Gastroesophageal sphincter (tissue), 4 donors: ENCODE measurements around the gene REC114. TPM values are rescaled to one million over a fixed set of nuclear protein-coding genes. Genes with fewer than 3 reads are reported as not detected.

Experiments
- ATAC-seq: fragments of 150-250 bp; one replicate; pipeline ENCODE4 v1.9.1; 2016; ENCODE audit warnings: mild to moderate bottlenecking, moderate library complexity
- H3K27ac ChIP-seq, 4 donors: fragments of 200-600 bp; sonication (generic) in 3 of 4; 1 replicate in 3 of 4; 2 replicates in 1 of 4; pipeline ENCODE4 v1.5.1; 2016 to 2019
- H3K27me3 ChIP-seq: fragments of 200-600 bp; sonication (generic); one replicate; pipeline ENCODE4 v1.5.1; 2019
- H3K36me3 ChIP-seq, 2 donors: fragments of 200-600 bp; sonication (generic); one replicate each; pipeline ENCODE4 v1.5.1; 2019; ENCODE audit warnings: control low read depth in 1 of 2
- H3K4me1 ChIP-seq, 3 donors: fragments of 200-600 bp; sonication (generic); 1 replicate in 2 of 3; 2 replicates in 1 of 3; pipeline ENCODE4 v1.5.1; 2016 to 2019; ENCODE audit warnings: control low read depth in 2 of 3
- H3K4me3 ChIP-seq, 2 donors: fragments of 200-600 bp; sonication (generic); one replicate each; pipeline ENCODE4 v1.5.1; 2019; ENCODE audit warnings: mild to moderate bottlenecking in 1 of 2, moderate library complexity in 1 of 2
- H3K9me3 ChIP-seq, 3 donors: fragments of 200-600 bp; sonication (generic); one replicate each; pipeline ENCODE4 v1.5.1; 2017 to 2019; ENCODE audit warnings: control low read depth in 2 of 3
- EP300 ChIP-seq: sonication (generic); formaldehyde crosslinking; IDR thresholded peaks from one replicate; pipeline ENCODE4 v1.6.1; 2017; ENCODE audit warnings: antibody characterized with exemption, mild to moderate bottlenecking
- POLR2A ChIP-seq, 2 donors: fragments of 450-650 bp; IDR thresholded peaks; one replicate each; pipeline ENCODE4 v1.6.1; 2017; ENCODE audit warnings: antibody characterized with exemption in 2 of 2, mild to moderate bottlenecking in 2 of 2, moderate library complexity in 1 of 2
- POLR2AphosphoS5 ChIP-seq: sonication (generic); formaldehyde crosslinking; IDR thresholded peaks from one replicate; pipeline ENCODE4 v1.6.1; 2017; ENCODE audit warnings: antibody characterized with exemption
- WGBS, 2 donors: methylation state at CpG; one replicate each; pipeline ENCODE4 v1.1.5; 2018; ENCODE audit warnings: low coverage in 1 of 2; 5-methylcytosine and 5-hydroxymethylcytosine counted together
- total RNA-seq, 4 donors: library from RNA; depleted of rRNA; stranded (reverse); fragments of >200 nt; gene quantifications; one replicate each; pipeline ENCODE4 v1.1.0, GENCODE V29; 2016
- TF ChIP-seq, protein P1 (sequence below), 4 experiments: fragments of 200-600 bp in 2 of 4; fragments of 450-650 bp in 2 of 4; sonication (generic) in 1 of 4; IDR thresholded peaks; one replicate each; pipeline ENCODE4 v1.5.1; 2017 to 2019; ENCODE audit warnings: antibody characterized with exemption in 4 of 4, mild to moderate bottlenecking in 2 of 4, moderate library complexity in 2 of 4

The REC114 gene
- total RNA-seq, 4 donors from 2014 or later: not detected

DNA sequence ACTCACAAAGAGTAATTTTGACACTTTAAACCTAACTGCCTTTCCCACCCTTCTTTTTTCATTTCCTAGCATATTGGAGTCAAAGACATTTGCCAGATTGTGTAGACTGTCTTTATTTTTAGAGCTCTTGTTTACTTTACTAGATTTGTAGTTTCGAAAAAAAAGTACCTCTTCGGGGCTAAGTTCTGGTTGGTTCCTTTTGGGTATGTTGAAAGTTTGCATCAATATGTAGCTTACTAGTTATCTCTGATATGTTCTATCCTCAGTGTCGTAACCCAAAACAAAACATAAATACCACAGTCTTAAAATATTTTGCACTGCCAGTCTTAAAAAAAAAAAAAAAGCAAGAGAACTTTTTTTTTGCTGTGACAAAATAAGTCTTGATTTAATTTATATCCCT, 52.2 kb downstream of the REC114 start:
- no peak for ATAC-seq
- no peak overlapping the region for H3K27ac ChIP-seq
- no peaks in the 10 kb centered on the region for H3K9me3 ChIP-seq
- no peaks in the 10 kb centered on the region for H3K27me3 ChIP-seq
- TF ChIP-seq POLR2AphosphoS5: no peak
- TF ChIP-seq, protein P1, sequence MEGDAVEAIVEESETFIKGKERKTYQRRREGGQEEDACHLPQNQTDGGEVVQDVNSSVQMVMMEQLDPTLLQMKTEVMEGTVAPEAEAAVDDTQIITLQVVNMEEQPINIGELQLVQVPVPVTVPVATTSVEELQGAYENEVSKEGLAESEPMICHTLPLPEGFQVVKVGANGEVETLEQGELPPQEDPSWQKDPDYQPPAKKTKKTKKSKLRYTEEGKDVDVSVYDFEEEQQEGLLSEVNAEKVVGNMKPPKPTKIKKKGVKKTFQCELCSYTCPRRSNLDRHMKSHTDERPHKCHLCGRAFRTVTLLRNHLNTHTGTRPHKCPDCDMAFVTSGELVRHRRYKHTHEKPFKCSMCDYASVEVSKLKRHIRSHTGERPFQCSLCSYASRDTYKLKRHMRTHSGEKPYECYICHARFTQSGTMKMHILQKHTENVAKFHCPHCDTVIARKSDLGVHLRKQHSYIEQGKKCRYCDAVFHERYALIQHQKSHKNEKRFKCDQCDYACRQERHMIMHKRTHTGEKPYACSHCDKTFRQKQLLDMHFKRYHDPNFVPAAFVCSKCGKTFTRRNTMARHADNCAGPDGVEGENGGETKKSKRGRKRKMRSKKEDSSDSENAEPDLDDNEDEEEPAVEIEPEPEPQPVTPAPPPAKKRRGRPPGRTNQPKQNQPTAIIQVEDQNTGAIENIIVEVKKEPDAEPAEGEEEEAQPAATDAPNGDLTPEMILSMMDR (IDR thresholded peaks at IDR 0.05): no peak
- TF ChIP-seq EP300: no peak
- no peak for TF ChIP-seq POLR2A (IDR thresholded peaks at IDR 0.05)
- no peaks in the 10 kb centered on the region for H3K4me1 ChIP-seq
- no peaks in the 10 kb centered on the region for H3K36me3 ChIP-seq
- 22 to 31% methylated on average over 3 of the region's 3 CpGs for WGBS, 2 donors
- no peak overlapping the region for H3K4me3 ChIP-seq

DNA sequence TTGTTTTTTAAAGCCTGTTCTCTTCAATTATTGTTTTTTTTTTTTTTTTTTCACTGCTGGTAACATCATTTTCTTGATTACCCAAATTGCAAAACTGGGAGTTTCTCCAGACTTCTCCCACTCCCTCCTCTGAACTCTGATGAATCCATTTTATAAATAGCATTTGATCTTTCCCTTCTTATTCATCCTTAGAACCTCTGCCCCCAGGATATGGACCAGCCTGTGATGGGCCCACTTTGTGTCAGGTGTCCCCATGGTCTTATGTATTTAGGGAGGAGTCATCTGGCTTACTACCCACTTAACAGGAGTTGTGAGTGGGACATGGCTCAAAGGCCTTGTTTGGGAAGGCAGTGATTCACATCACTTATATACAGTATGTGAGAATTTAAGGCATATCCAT, 57.7 kb downstream of the REC114 start:
- Histone ChIP-seq H3K27ac (no peak overlapping the region), H3K9me3 (no peaks in the 10 kb centered on the region), H3K36me3 (no peaks in the 10 kb centered on the region), H3K4me1 (no peaks in the 10 kb centered on the region), H3K27me3 (no peaks in the 10 kb centered on the region), H3K4me3 (no peak overlapping the region)
- ATAC-seq: no peak
- TF ChIP-seq POLR2AphosphoS5: no peak
- TF ChIP-seq, protein P1 (IDR thresholded peaks at IDR 0.05): no peak

DNA sequence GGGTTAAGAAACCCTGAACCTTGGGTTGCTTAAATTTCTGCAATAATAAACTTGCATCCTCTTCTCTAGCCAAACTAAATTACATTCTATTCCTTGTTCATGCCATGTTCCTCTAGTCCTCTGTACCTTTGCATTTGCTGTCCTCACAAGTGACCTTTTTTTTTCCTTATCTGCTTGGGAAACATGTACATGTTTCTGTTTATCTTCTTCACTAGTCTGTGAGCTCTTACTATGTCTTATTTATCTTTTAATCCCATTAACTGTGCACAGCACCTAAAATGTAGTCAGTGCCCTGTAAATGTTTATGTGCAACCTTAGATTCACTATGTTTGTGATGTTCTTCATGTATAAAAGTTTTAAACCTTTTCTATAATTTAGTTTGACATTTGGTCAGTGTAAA, 61.9 kb downstream of the REC114 start:
- Histone ChIP-seq H3K27me3 (no peaks in the 10 kb centered on the region), H3K4me3 (no peak overlapping the region), H3K36me3 (no peaks in the 10 kb centered on the region), H3K27ac (no peak overlapping the region), H3K4me1 (no peaks in the 10 kb centered on the region), H3K9me3 (no peaks in the 10 kb centered on the region)
- no peak for ATAC-seq
- TF ChIP-seq EP300 (no peak), POLR2A (IDR thresholded peaks at IDR 0.05) (no peak), POLR2AphosphoS5 (no peak)
- TF ChIP-seq, protein P1 (IDR thresholded peaks at IDR 0.05): no peak

DNA sequence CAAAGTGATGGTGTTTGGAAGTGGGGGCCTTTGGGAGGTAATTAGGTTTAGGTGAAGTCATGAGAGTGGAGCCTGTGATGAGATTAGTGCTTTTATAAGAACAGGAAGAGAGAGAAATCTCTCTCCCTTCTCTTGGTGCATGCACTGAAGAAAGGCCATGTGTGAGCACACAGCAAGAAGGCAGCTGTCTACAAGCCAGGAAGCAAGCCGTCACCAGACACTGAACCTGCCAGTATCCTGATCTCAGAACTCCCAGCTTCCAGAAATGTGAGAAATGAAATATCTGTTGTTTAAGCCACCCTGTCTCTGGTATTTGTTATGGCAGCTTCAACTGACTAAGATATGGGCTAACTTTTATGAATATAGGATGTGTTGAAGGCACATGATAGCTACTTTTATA, 72.6 kb downstream of the REC114 start:
- Histone ChIP-seq H3K27ac (no peak overlapping the region), H3K27me3 (no peaks in the 10 kb centered on the region), H3K4me3 (no peak overlapping the region), H3K36me3 (no peaks in the 10 kb centered on the region), H3K9me3 (no peaks in the 10 kb centered on the region), H3K4me1 (no peaks in the 10 kb centered on the region)
- WGBS, 2 donors: 67 to 78% methylated on average over 1 of the region's 1 CpG
- TF ChIP-seq, protein P1 (IDR thresholded peaks at IDR 0.05): no peak
- TF ChIP-seq POLR2A (IDR thresholded peaks at IDR 0.05): no peak
- TF ChIP-seq POLR2AphosphoS5: no peak
- TF ChIP-seq EP300: no peak
- ATAC-seq: no peak

DNA sequence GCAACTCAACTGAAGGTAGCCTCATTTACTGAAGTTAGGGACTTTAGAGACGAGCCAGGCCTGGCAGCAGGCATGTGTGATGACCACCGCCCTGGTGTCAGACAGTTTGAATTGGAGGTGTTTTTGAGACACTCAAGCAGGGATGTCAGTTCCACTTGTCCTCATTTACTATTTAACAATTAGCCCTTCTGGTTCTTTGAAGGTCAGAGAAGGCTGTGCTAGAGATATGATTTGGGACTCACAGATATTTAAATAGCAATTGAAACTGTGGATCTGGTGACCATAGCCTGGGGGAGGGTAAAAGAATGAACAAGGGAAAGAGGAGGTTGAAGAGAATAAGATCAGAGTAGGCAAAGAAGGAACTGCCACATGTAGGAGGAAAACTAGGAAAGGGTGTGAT, 74.6 kb downstream of the REC114 start:
- 93% methylated on average over 2 of the region's 2 CpGs; no CpG with 5 or more reads in 1 of the 2 donors for WGBS, 2 donors
- Histone ChIP-seq H3K4me1 (no peaks in the 10 kb centered on the region), H3K9me3 (no peaks in the 10 kb centered on the region), H3K27ac (no peak overlapping the region), H3K27me3 (no peaks in the 10 kb centered on the region), H3K36me3 (no peaks in the 10 kb centered on the region), H3K4me3 (no peak overlapping the region)
- no peak for ATAC-seq
- no peak for TF ChIP-seq POLR2AphosphoS5
- TF ChIP-seq, protein P1 (IDR thresholded peaks at IDR 0.05): no peak
- no peak for TF ChIP-seq POLR2A (IDR thresholded peaks at IDR 0.05)
- TF ChIP-seq EP300: no peak
